HCT116 (cell line): ENCODE measurements around the gene AFDN. TPM values are rescaled to one million over a fixed set of nuclear protein-coding genes. Genes with fewer than 3 reads are reported as not detected.

Source experiments
- ATAC-seq: fragments of 200-7000 bp; cut with Tn5 transposase; 2 replicates; pipeline ENCODE4 v1.9.1; 2020; ENCODE audit warnings: mild to moderate bottlenecking, moderate library complexity
- BruUV-seq: library from RNA; stranded (reverse); fragments of 400-500 nt; replicated peaks from 2 replicates; lab custom pipeline; 2021; lab: Mats Ljungman, UMichigan
- CTCF ChIA-PET: fragments of 300-600 bp; sonication (Branson Sonifier 250); formaldehyde crosslinking; loops from one replicate; lab custom pipeline; 2021; ENCODE audit warnings: antibody characterized with exemption; lab: Charles Lee
- POLR2A ChIA-PET: fragments of 300-600, 350-600 bp; sonication (Branson Sonifier 250); formaldehyde crosslinking; loops from one replicate; lab custom pipeline; 2021; ENCODE audit warnings: antibody characterized with exemption; lab: Charles Lee
- RAD21 ChIA-PET, 2 experiments: fragments of 300-600 bp; sonication (Branson Sonifier 250); formaldehyde crosslinking; loops; one replicate each; lab custom pipeline; 2023; ENCODE audit warnings: low total read pairs in 2 of 2; ENCODE audit not compliant: uncharacterized antibody in 2 of 2, unreplicated experiment in 2 of 2, low non-redundant PET in 1 of 2; lab: Charles Lee
- DNase-seq: peaks from one replicate; pipeline ENCODE4 v3.0.0-alpha.2; 2010; ENCODE audit warnings: low read depth, low spot score
- H2AFZ ChIP-seq: fragments of 200-600 bp; shearing (Covaris generic), sonication (generic); 2 replicates; pipeline ENCODE4 v1.6.1; 2017; ENCODE audit warnings: low read depth, mixed run types, mixed read lengths, antibody characterized with exemption, low read length; ENCODE audit not compliant: poor library complexity, severe bottlenecking
- H3K27ac ChIP-seq: 2 replicates; pipeline ENCODE4 v1.5.1; 2012; ENCODE audit warnings: low read depth, low read length
- H3K27me3 ChIP-seq: fragments of 200-600 bp; sonication (generic); 2 replicates; pipeline ENCODE4 v1.6.1; 2016; ENCODE audit warnings: mixed run types, low read length, mixed read lengths; ENCODE audit not compliant: insufficient read depth
- H3K36me3 ChIP-seq, 2 experiments: fragments of 200-500 bp in 1 of 2; fragments of 200-600 bp in 1 of 2; sonication (Bioruptor generic) in 1 of 2; sonication (generic) in 1 of 2; 2 replicates each; pipeline versions ENCODE4 v1.5.1 to v1.6.1; 2014 to 2016; ENCODE audit warnings: low read length in 2 of 2, inconsistent platforms in 1 of 2, mixed read lengths in 1 of 2, mixed run types in 1 of 2; ENCODE audit not compliant: insufficient read depth in 2 of 2, control insufficient read depth in 1 of 2
- H3K4me1 ChIP-seq, 2 experiments: fragments of 200-600 bp in 1 of 2; sonication (generic) in 1 of 2; 2 replicates each; pipeline versions ENCODE4 v1.5.1 to v1.6.1; 2012 to 2017; ENCODE audit warnings: low read length in 2 of 2, inconsistent platforms in 1 of 2, mild to moderate bottlenecking in 1 of 2, mixed read lengths in 1 of 2, mixed run types in 1 of 2, moderate library complexity in 1 of 2; ENCODE audit not compliant: insufficient read depth in 2 of 2, control insufficient read depth in 1 of 2
- H3K4me2 ChIP-seq: fragments of 200-600 bp; sonication (generic); 2 replicates; pipeline ENCODE4 v1.6.1; 2017; ENCODE audit warnings: mixed run types, low read length, mixed read lengths
- H3K4me3 ChIP-seq, 2 experiments: fragments of 200-600 bp in 1 of 2; sonication (generic) in 1 of 2; replicated peaks in 1 of 2; 2 replicates each; pipeline ENCODE4 v1.5.1; 2011 to 2016; ENCODE audit warnings: low read length in 2 of 2, control low read depth in 1 of 2, low read depth in 1 of 2, mild to moderate bottlenecking in 1 of 2, mixed read lengths in 1 of 2, mixed run types in 1 of 2
- H3K79me2 ChIP-seq: fragments of 200-600 bp; sonication (generic); 2 replicates; pipeline ENCODE4 v1.6.1; 2017; ENCODE audit warnings: mild to moderate bottlenecking, mixed run types, low read length, moderate library complexity, mixed read lengths; ENCODE audit not compliant: insufficient read depth
- H3K9ac ChIP-seq: fragments of 200-600 bp; sonication (generic); 2 replicates; pipeline ENCODE4 v1.6.1; 2016; ENCODE audit warnings: low read length, mixed read lengths
- H3K9me2 ChIP-seq: fragments of 200-600 bp; sonication (generic), shearing (Covaris generic); 2 replicates; pipeline ENCODE4 v1.6.1; 2017; ENCODE audit warnings: mixed run types, mild to moderate bottlenecking, moderate library complexity; ENCODE audit not compliant: insufficient read depth
- H3K9me3 ChIP-seq, 2 experiments: fragments of 200-500 bp in 1 of 2; fragments of 200-600 bp in 1 of 2; sonication (Bioruptor generic) in 1 of 2; sonication (generic) in 1 of 2; 2 replicates each; pipeline ENCODE4 v1.6.1; 2014 to 2017; ENCODE audit warnings: low read length in 2 of 2, mixed read lengths in 2 of 2, inconsistent platforms in 1 of 2, low read depth in 1 of 2, mild to moderate bottlenecking in 1 of 2, mixed run types in 1 of 2, moderate library complexity in 1 of 2; ENCODE audit not compliant: control insufficient read depth in 1 of 2, insufficient read depth in 1 of 2
- H4K20me1 ChIP-seq: fragments of 200-600 bp; sonication (generic), shearing (Covaris generic); 2 replicates; pipeline ENCODE4 v1.6.1; 2017; ENCODE audit warnings: mixed run types, mild to moderate bottlenecking, moderate library complexity; ENCODE audit not compliant: insufficient read depth
- EGR1 ChIP-seq: IDR thresholded peaks from 2 replicates; pipeline ENCODE4 v1.6.1; 2012; ENCODE audit warnings: low read depth
- EZH2phosphoT487 ChIP-seq: fragments of 200-600 bp; IDR thresholded peaks from 2 replicates; pipeline ENCODE4 v1.6.1; 2018; ENCODE audit warnings: antibody characterized with exemption, borderline replicate concordance
- FOSL1 ChIP-seq: IDR thresholded peaks from 2 replicates; pipeline ENCODE4 v1.6.1; 2012; ENCODE audit warnings: low read depth
- JUND ChIP-seq: IDR thresholded peaks from 2 replicates; pipeline ENCODE4 v1.6.1; 2012
- POLR2A ChIP-seq: IDR thresholded peaks from 2 replicates; pipeline ENCODE4 v1.7.0; 2011; ENCODE audit warnings: borderline replicate concordance; ENCODE audit not compliant: insufficient read depth, insufficient read length; ENCODE audit errors: extremely low read depth
- POLR2AphosphoS5 ChIP-seq: IDR thresholded peaks from 2 replicates; pipeline ENCODE4 v1.6.1; 2011; ENCODE audit warnings: mild to moderate bottlenecking, low read depth, low read length, moderate library complexity
- RAD21 ChIP-seq: IDR thresholded peaks from 2 replicates; pipeline ENCODE4 v1.6.1; 2012; ENCODE audit warnings: low read depth, mild to moderate bottlenecking
- SIN3A ChIP-seq: IDR thresholded peaks from 2 replicates; pipeline ENCODE4 v1.6.1; 2012; ENCODE audit warnings: low read depth
- SRF ChIP-seq: IDR thresholded peaks from 2 replicates; pipeline ENCODE4 v1.6.1; 2012; ENCODE audit warnings: low read depth
- YY1 ChIP-seq: IDR thresholded peaks from 2 replicates; pipeline ENCODE4 v1.6.1; 2011; ENCODE audit warnings: low read length, low read depth, moderate library complexity, mild to moderate bottlenecking; ENCODE audit not compliant: insufficient replicate concordance; ENCODE audit errors: extremely low read depth
- intact Hi-C: fragments of 100-400 bp; cut with micrococcal nuclease; formaldehyde crosslinking; loops from 2 replicates; pipeline ENCODE4 v1.10.0; 2022
- total RNA-seq: library from RNA; stranded (reverse); gene quantifications from one replicate; pipeline ENCODE4 v1.2.1, GENCODE V29; 2021; ENCODE audit not compliant: unreplicated experiment
- TF ChIP-seq, protein P1 (sequence below): IDR thresholded peaks from 2 replicates; pipeline ENCODE4 v1.6.1; 2012; ENCODE audit warnings: low read depth
- TF ChIP-seq, protein P2 (sequence below): IDR thresholded peaks from 2 replicates; pipeline ENCODE4 v1.6.1; 2012
- TF ChIP-seq, protein P3 (sequence below), 3 experiments: fragments of 200-600 bp in 1 of 3; sonication (generic) in 1 of 3; IDR thresholded peaks in 2 of 3; conservative IDR thresholded peaks in 1 of 3; 2 replicates each; pipeline ENCODE4 v1.5.1; 2012 to 2017; ENCODE audit warnings: low read depth in 2 of 3, low read length in 2 of 3, antibody characterized with exemption in 1 of 3, borderline replicate concordance in 1 of 3, control low read depth in 1 of 3, mild to moderate bottlenecking in 1 of 3, mixed read lengths in 1 of 3, mixed run types in 1 of 3, moderate library complexity in 1 of 3; ENCODE audit not compliant: insufficient read depth in 1 of 3
- TF ChIP-seq, protein P4 (sequence below): IDR thresholded peaks from 2 replicates; pipeline ENCODE4 v1.6.1; 2012

The AFDN gene
- total RNA-seq, 1 experiment from 2014 or later = 59.4 TPM

DNA sequence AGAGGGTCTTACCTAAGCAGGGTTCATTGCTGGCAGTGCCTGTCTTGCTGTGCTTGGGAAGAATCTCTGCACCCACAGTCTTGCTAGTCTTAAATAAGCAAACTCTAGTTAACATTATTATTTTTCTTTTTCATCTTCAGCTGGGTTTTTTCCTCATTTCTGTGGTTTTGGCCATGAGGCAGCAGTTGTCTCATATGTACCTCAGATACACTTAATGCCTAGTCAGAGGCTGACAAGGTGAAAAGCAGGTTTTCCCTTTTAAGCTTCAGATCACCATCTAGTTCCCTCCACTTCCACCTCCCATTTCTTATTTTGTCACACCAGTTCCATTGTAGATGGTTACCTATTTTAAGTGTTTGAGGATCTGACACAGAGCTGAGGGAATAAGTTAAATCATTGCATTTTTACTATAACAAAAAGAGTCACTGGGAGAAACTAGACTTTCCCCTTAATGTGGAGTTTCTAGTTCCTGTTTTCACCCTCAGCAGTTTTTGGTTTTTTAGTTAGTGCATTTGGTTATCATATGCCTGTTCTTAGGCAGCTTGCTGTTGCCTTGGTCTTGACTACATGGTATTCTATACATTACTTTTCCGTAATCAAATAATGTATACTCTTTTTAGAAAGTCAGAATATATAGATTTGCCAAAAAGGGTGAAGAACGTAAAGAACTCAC, 46.0 kb downstream of the AFDN start:
- Histone ChIP-seq H3K4me1 (no peaks in the 10 kb centered on the region), H3K9me3 (no peaks in the 10 kb centered on the region), H3K9me2 (no peaks in the 10 kb centered on the region), H3K79me2 (no peaks in the 10 kb centered on the region; the same call in 1 of the 2 replicates), H3K27ac (no peak overlapping the region), H3K9ac (no peak overlapping the region), H3K4me2 (no peak overlapping the region), H2AFZ (no peak overlapping the region), H3K36me3 (peaks cover 12 to 15% of the 10 kb centered on the region in 2 experiments; a peak in 2 of 4 replicates), H3K4me3 (no peak overlapping the region), H4K20me1 (no peaks in the 10 kb centered on the region), H3K27me3 (no peaks in the 10 kb centered on the region)
- intact Hi-C loops = no loop called here
- BruUV-seq = no TSS peak
- TF ChIP-seq RAD21 (no peak), JUND (no peak), FOSL1 (no peak), POLR2AphosphoS5 (no peak), EGR1 (no peak), POLR2A (no peak), SRF (no peak), SIN3A (no peak), YY1 (no peak), EZH2phosphoT487 (no peak)
- TF ChIP-seq, protein P1, sequence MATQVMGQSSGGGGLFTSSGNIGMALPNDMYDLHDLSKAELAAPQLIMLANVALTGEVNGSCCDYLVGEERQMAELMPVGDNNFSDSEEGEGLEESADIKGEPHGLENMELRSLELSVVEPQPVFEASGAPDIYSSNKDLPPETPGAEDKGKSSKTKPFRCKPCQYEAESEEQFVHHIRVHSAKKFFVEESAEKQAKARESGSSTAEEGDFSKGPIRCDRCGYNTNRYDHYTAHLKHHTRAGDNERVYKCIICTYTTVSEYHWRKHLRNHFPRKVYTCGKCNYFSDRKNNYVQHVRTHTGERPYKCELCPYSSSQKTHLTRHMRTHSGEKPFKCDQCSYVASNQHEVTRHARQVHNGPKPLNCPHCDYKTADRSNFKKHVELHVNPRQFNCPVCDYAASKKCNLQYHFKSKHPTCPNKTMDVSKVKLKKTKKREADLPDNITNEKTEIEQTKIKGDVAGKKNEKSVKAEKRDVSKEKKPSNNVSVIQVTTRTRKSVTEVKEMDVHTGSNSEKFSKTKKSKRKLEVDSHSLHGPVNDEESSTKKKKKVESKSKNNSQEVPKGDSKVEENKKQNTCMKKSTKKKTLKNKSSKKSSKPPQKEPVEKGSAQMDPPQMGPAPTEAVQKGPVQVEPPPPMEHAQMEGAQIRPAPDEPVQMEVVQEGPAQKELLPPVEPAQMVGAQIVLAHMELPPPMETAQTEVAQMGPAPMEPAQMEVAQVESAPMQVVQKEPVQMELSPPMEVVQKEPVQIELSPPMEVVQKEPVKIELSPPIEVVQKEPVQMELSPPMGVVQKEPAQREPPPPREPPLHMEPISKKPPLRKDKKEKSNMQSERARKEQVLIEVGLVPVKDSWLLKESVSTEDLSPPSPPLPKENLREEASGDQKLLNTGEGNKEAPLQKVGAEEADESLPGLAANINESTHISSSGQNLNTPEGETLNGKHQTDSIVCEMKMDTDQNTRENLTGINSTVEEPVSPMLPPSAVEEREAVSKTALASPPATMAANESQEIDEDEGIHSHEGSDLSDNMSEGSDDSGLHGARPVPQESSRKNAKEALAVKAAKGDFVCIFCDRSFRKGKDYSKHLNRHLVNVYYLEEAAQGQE = no peak
- TF ChIP-seq, protein P2, sequence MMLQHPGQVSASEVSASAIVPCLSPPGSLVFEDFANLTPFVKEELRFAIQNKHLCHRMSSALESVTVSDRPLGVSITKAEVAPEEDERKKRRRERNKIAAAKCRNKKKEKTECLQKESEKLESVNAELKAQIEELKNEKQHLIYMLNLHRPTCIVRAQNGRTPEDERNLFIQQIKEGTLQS = no peak
- TF ChIP-seq, protein P3, sequence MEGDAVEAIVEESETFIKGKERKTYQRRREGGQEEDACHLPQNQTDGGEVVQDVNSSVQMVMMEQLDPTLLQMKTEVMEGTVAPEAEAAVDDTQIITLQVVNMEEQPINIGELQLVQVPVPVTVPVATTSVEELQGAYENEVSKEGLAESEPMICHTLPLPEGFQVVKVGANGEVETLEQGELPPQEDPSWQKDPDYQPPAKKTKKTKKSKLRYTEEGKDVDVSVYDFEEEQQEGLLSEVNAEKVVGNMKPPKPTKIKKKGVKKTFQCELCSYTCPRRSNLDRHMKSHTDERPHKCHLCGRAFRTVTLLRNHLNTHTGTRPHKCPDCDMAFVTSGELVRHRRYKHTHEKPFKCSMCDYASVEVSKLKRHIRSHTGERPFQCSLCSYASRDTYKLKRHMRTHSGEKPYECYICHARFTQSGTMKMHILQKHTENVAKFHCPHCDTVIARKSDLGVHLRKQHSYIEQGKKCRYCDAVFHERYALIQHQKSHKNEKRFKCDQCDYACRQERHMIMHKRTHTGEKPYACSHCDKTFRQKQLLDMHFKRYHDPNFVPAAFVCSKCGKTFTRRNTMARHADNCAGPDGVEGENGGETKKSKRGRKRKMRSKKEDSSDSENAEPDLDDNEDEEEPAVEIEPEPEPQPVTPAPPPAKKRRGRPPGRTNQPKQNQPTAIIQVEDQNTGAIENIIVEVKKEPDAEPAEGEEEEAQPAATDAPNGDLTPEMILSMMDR (IDR thresholded peaks at IDR 0.05 in 2 of 3, conservative IDR thresholded peaks at IDR 0.05 in 1 of 3; ENCODE audit: borderline replicate concordance in 1 of 3, insufficient read depth in 1 of 3, low read depth in 2 of 3, low read length in 2 of 3) = no peak
- TF ChIP-seq, protein P4, sequence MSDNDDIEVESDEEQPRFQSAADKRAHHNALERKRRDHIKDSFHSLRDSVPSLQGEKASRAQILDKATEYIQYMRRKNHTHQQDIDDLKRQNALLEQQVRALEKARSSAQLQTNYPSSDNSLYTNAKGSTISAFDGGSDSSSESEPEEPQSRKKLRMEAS = no peak
- ChIA-PET RAD21 (no interaction called here), CTCF (no interaction called here), POLR2A (no interaction called here)
- DNase-seq = no peak
- ATAC-seq = no peak
